Activated CD4-positive, alpha-beta T cell treated with anti-CD3 and anti-CD28 coated beads for 36 hours (primary cell): ENCODE measurements around the gene SH3PXD2B. TPM values are rescaled to one million over a fixed set of nuclear protein-coding genes. Genes with fewer than 3 reads are reported as not detected.

Source experiments
- ATAC-seq: fragments of 200-7000 bp; cut with Tn5 transposase; one replicate; pipeline ENCODE4 v1.10.0; 2021; ENCODE audit warnings: mild to moderate bottlenecking, moderate library complexity
- CTCF ChIA-PET: fragments of 350-600 bp; sonication (Branson Sonifier 250); formaldehyde crosslinking; loops from one replicate; lab custom pipeline; 2021; ENCODE audit warnings: antibody characterized with exemption; lab: Charles Lee
- POLR2A ChIA-PET: fragments of 350-600 bp; sonication (Branson Sonifier 250); formaldehyde crosslinking; loops from one replicate; lab custom pipeline; 2021; ENCODE audit warnings: antibody characterized with exemption, inconsistent platforms; lab: Charles Lee
- DNase-seq: peaks from one replicate; pipeline ENCODE4 v3.0.0-alpha.2; 2020
- H3K27ac Mint-ChIP-seq: one replicate; pipeline ENCODE4 v1.8.0; 2021; ENCODE audit warnings: mixed read lengths
- H3K27me3 Mint-ChIP-seq: one replicate; pipeline ENCODE4 v1.8.0; 2021; ENCODE audit warnings: mixed read lengths
- H3K36me3 Mint-ChIP-seq: one replicate; pipeline ENCODE4 v1.8.0; 2021; ENCODE audit warnings: low read depth, mixed read lengths
- H3K4me1 Mint-ChIP-seq: one replicate; pipeline ENCODE4 v1.8.0; 2021; ENCODE audit warnings: mixed read lengths
- H3K4me3 Mint-ChIP-seq: one replicate; pipeline ENCODE4 v1.8.0; 2021; ENCODE audit warnings: mild to moderate bottlenecking, moderate library complexity, mixed read lengths
- H3K9me3 Mint-ChIP-seq: one replicate; pipeline ENCODE4 v1.8.0; 2021; ENCODE audit warnings: low read depth, mixed read lengths
- intact Hi-C, 2 experiments: fragments of 100-400 bp; cut with DNase I in 1 of 2; cut with micrococcal nuclease in 1 of 2; formaldehyde crosslinking; loops; one replicate each; pipeline versions ENCODE4 v1.14.2 to v1.15.1; 2022 to 2024; cut with DNase I, micrococcal nuclease
- total RNA-seq, 2 experiments: library from RNA; stranded (reverse); gene quantifications; one replicate each; pipeline ENCODE4 v1.2.3, GENCODE V29; 2021

SH3PXD2B gene
- total RNA-seq, 2 experiments from 2014 or later = 1.3 to 1.8 TPM

DNA sequence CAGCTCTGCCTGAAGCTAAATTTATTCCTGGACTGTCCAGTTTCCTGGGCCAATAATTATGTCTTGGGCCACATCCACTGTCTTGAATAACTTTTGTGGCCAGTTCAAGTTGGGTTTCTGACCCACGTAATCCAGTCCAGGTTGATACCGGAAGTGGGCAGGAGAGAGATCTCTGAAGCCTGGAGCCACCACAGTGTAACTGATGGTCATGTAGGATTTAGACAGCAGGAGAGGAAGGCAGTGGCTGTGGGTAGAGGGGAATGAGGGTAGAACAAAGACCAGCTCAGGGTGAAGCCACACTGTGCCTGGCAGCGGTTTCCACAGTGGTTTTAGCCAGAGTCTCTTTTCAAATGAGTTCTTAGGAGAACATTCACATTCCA is 30.2 kb downstream of the SH3PXD2B start:
- Mint-ChIP-seq H3K4me1 (peaks cover 2% of the 10 kb centered on the region), H3K27me3 (peaks cover 4% of the 10 kb centered on the region), H3K36me3 (no peaks in the 10 kb centered on the region), H3K4me3 (no peak overlapping the region), H3K9me3 (no peaks in the 10 kb centered on the region), H3K27ac (no peak overlapping the region)
- intact Hi-C loops = no loop called here
- DNase-seq (no peak), ATAC-seq (no peak)
- POLR2A ChIA-PET = no interaction called here
- CTCF ChIA-PET = interaction anchor here (0.9 to 1.3 kb wide), 2 partner anchors 13 to 26 kb away, joined by 3 read pairs; no protein-coding TSS in a partner anchor

DNA sequence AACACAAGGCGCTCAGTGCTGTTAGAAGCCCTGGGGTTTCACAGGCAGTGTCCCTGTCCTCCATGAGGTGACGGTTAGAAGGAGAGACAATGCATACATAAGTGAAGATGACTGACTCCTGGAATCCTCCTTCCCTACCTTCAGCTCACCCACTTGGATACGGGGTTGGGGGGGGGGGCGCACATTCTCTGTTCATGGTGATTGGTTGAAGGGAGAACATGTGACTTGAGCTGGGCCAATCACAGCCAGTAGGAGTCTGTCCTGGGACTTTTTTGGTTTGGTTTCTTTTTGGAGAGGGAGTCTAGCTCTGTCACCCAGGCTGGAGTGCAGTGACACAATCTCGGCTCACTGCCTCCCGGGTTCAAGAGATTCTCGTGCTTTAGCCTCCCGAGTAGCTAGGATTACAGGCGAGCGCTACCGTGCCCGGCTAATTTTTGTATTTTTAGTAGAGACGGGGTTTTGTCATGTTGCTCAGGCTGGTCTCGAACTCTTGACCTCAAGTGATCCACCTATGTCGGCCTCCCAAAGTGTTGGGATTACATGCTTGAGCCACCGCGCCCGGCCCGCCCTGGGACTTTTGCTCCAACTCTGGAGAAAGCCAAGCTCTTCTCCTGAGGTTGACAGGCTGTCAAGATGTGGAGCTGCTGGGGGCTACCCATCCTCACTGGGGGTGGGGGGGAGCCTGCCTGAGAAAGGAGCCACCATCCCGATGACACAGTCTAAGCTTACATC is 30.8 kb downstream of the SH3PXD2B start:
- DNase-seq = no peak
- no peaks in the 10 kb centered on the region for H3K36me3 Mint-ChIP-seq
- H3K27ac Mint-ChIP-seq = no peak overlapping the region
- no peaks in the 10 kb centered on the region for H3K9me3 Mint-ChIP-seq
- ChIA-PET POLR2A (no interaction called here), CTCF (interaction anchor here (0.9 to 1.3 kb wide), 2 partner anchors 14 to 27 kb away, joined by 3 read pairs; no protein-coding TSS in a partner anchor)
- peaks cover 2% of the 10 kb centered on the region for H3K4me1 Mint-ChIP-seq
- H3K27me3 Mint-ChIP-seq = peaks cover 4% of the 10 kb centered on the region
- H3K4me3 Mint-ChIP-seq = no peak overlapping the region
- ATAC-seq = no peak
- intact Hi-C loops = no loop called here

- ATAC-seq (no peak), DNase-seq (no peak)
- Mint-ChIP-seq H3K27ac (no peak overlapping the region), H3K36me3 (no peaks in the 10 kb centered on the region), H3K9me3 (no peaks in the 10 kb centered on the region), H3K4me3 (no peak overlapping the region), H3K4me1 (peaks cover 2% of the 10 kb centered on the region), H3K27me3 (peaks cover 3% of the 10 kb centered on the region)
- intact Hi-C loops = no loop called here
- ChIA-PET CTCF (interaction anchor here (0.8 kb wide), 1 partner anchor 9 kb away, joined by 3 read pairs; no protein-coding TSS in a partner anchor), POLR2A (interaction anchor here (0.7 kb wide), 1 partner anchor 141 kb away, joined by 5 read pairs; no protein-coding TSS in a partner anchor)
Observed at GRCh38 chr5:172422255-172422654, 32.1 kb downstream of the SH3PXD2B start.

DNA sequence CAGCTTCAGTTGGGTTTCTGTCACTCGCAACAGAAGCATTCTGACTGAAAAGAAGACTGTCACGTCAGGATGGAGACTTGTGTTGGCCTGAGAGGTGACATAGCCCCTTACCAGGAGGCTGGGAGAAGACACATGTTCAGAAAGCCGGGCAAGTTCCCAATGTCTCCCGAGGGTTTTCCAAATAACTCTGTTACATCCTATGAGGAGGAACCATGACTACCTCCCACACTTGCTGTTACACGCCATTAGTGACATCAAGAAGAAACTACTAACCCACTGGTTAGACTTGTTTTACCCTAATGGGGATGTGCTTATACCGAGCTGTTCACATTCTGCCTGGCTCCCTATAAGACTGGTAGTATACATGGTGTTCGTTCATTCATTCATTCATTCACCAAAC is 33.3 kb downstream of the SH3PXD2B start:
- no peak for ATAC-seq
- CTCF ChIA-PET = no interaction called here

DNA sequence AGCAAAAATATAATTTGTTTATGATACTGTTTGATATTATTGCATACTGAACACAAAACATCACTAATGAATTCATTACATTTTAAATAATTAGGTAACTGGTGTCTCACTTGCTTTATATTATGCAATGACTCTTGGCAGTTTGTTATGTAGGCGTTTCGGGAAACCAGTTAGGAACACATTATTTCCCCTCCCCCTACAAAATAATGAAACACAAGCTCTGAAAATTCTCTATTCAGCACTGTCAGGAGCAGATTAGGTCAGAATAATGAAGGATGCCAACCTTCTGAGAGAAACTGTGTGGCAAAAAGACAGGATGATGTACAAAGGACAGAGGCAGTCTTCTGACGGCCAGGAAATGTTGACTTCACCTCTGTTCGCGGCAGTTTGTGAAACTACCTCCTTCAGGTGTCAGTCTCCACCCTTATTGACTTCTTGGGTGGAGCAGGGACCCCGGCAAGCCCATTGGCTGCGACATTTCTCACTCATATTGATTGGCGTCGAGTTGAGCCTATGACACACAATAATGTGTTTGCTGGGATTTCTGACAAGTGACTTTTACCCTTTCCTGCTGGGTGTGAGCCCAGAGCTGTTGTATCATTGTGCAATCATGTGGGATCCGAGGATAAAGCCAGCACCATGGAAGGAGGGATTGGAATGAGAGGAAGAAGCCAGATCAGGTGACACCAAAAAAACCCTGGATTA is 33.9 kb downstream of the SH3PXD2B start:
- Mint-ChIP-seq H3K27me3 (peaks cover 2% of the 10 kb centered on the region), H3K36me3 (no peaks in the 10 kb centered on the region), H3K4me1 (peaks cover 2% of the 10 kb centered on the region), H3K9me3 (no peaks in the 10 kb centered on the region), H3K27ac (no peak overlapping the region), H3K4me3 (no peak overlapping the region)
- POLR2A ChIA-PET = no interaction called here
- peak; percentile 61 for DNase-seq
- intact Hi-C loops = no loop called here
- CTCF ChIA-PET = no interaction called here
- ATAC-seq = peak; percentile 92

More for the DNA sequence above, 33.3 kb downstream of the SH3PXD2B start:
- peaks cover 3% of the 10 kb centered on the region for H3K27me3 Mint-ChIP-seq
- intact Hi-C loops = no loop called here
- no peak overlapping the region for H3K4me3 Mint-ChIP-seq
- peaks cover 2% of the 10 kb centered on the region for H3K4me1 Mint-ChIP-seq
- H3K27ac Mint-ChIP-seq = no peak overlapping the region
- DNase-seq = no peak
- no peaks in the 10 kb centered on the region for H3K36me3 Mint-ChIP-seq
- H3K9me3 Mint-ChIP-seq = no peaks in the 10 kb centered on the region
- POLR2A ChIA-PET = no interaction called here

DNA sequence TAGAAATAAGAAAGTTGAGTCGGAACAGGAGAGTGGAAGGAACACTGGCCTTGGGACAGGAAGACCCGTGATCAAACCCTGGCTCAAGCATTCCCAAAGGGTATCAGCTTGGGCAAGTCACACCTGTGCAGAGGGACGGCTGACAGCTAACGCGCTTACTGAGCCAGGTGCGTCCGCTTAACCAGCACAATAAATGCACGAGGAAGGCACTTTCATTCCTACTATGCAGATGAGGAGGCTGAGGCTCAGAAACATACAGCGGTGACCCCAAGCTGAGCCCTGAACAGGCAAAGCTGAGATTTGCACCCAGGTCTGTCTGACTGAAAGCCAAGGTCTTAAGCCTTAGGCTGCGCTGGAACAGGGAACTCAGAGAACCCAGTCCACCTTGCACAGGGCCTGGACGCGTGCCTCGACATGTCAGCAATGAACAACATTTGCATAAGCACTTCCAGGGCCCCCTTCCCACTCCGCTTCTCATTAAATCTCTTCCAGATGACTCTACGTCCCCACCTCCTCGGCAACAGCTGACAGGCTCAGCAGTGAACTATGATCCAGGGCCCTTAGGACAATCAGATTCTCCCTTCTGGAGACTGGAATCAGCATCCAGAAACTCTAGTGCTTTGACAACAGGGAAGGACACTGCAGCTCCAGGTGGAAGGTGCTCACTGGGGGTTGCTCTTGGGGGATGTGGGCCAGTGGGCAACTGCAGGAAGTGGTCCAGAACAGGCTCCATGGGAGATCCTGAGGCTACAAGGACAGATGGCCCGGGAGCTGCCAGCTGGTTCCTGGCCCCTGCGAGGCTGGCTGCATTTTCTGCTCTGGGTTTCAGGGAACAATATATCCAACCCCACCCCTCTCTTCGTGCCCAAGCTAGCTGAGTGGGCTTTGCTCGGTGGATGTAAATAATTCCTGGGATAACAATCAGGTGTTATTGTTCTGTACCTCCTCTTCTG is 35.2 kb downstream of the SH3PXD2B start:
- CTCF ChIA-PET = no interaction called here
- DNase-seq = no peak

GRCh38 chr5:172417983-172418630 is 36.2 kb downstream of the SH3PXD2B start:
- no peaks in the 10 kb centered on the region for H3K36me3 Mint-ChIP-seq
- POLR2A ChIA-PET = no interaction called here
- H3K27ac Mint-ChIP-seq = no peak overlapping the region
- no peaks in the 10 kb centered on the region for H3K27me3 Mint-ChIP-seq
- intact Hi-C loops = no loop called here
- H3K4me3 Mint-ChIP-seq = no peak overlapping the region
- CTCF ChIA-PET = interaction anchor here (0.5 to 1.0 kb wide), 3 partner anchors 34 to 498 kb away, joined by 3 read pairs; no protein-coding TSS in a partner anchor
- H3K9me3 Mint-ChIP-seq = no peaks in the 10 kb centered on the region
- DNase-seq (no peak), ATAC-seq (no peak)
- peaks cover 6% of the 10 kb centered on the region for H3K4me1 Mint-ChIP-seq

More for the DNA sequence above, 35.2 kb downstream of the SH3PXD2B start:
- POLR2A ChIA-PET = no interaction called here
- H3K27me3 Mint-ChIP-seq = no peaks in the 10 kb centered on the region
- H3K4me3 Mint-ChIP-seq = no peak overlapping the region
- intact Hi-C loops = no loop called here
- H3K36me3 Mint-ChIP-seq = no peaks in the 10 kb centered on the region
- no peak for ATAC-seq
- no peaks in the 10 kb centered on the region for H3K9me3 Mint-ChIP-seq
- no peak overlapping the region for H3K27ac Mint-ChIP-seq
- H3K4me1 Mint-ChIP-seq = peaks cover 2% of the 10 kb centered on the region

GRCh38 chr5:172417130-172417841 is 37.0 kb downstream of the SH3PXD2B start:
- Mint-ChIP-seq H3K4me3 (no peak overlapping the region), H3K9me3 (no peaks in the 10 kb centered on the region), H3K27ac (no peak overlapping the region), H3K27me3 (peaks cover 3% of the 10 kb centered on the region), H3K36me3 (no peaks in the 10 kb centered on the region), H3K4me1 (peaks cover 14% of the 10 kb centered on the region)
- DNase-seq (no peak), ATAC-seq (no peak)
- intact Hi-C loops = no loop called here
- ChIA-PET CTCF (interaction anchor here (0.5 to 1.0 kb wide), 2 partner anchors 34 to 497 kb away, joined by 3 read pairs; no protein-coding TSS in a partner anchor), POLR2A (no interaction called here)

- no peak for DNase-seq
- Mint-ChIP-seq H3K4me1 (peaks cover 29% of the 10 kb centered on the region), H3K27ac (no peak overlapping the region), H3K4me3 (no peak overlapping the region), H3K36me3 (no peaks in the 10 kb centered on the region), H3K9me3 (no peaks in the 10 kb centered on the region), H3K27me3 (peaks cover 3% of the 10 kb centered on the region)
- intact Hi-C loops = no loop called here
- no peak for ATAC-seq
- POLR2A ChIA-PET = no interaction called here
- CTCF ChIA-PET = interaction anchor here (0.6 to 1.0 kb wide), 3 partner anchors 11 to 575 kb away, joined by 3 to 4 read pairs (median 3); no protein-coding TSS in a partner anchor
Observed at GRCh38 chr5:172415362-172416275, 38.7 kb downstream of the SH3PXD2B start.
